Measurements from ENCODE around the gene B3GAT3.

- TF ChIP-seq, protein P1, sequence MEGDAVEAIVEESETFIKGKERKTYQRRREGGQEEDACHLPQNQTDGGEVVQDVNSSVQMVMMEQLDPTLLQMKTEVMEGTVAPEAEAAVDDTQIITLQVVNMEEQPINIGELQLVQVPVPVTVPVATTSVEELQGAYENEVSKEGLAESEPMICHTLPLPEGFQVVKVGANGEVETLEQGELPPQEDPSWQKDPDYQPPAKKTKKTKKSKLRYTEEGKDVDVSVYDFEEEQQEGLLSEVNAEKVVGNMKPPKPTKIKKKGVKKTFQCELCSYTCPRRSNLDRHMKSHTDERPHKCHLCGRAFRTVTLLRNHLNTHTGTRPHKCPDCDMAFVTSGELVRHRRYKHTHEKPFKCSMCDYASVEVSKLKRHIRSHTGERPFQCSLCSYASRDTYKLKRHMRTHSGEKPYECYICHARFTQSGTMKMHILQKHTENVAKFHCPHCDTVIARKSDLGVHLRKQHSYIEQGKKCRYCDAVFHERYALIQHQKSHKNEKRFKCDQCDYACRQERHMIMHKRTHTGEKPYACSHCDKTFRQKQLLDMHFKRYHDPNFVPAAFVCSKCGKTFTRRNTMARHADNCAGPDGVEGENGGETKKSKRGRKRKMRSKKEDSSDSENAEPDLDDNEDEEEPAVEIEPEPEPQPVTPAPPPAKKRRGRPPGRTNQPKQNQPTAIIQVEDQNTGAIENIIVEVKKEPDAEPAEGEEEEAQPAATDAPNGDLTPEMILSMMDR (IDR thresholded peaks at IDR 0.05) = no peak
- no peak for TF ChIP-seq POLR2A (IDR thresholded peaks at IDR 0.05)
These were observed 20.7 kb downstream of the B3GAT3 start for GRCh38 chr11:62601122-62601371.
